Spleen (tissue), 11 donors: ENCODE results near the gene DBF4. TPM values are rescaled to one million over a fixed set of nuclear protein-coding genes. Genes with fewer than 3 reads are reported as not detected.

Experiments used
- DNase-seq: peaks from one replicate; pipeline ENCODE4 v3.0.0-alpha.2; 2020
- H3K27ac ChIP-seq, 8 donors: fragments of 200-600 bp; sonication (generic) in 7 of 8; 1 replicate in 4 of 8; 2 replicates in 4 of 8; pipeline versions ENCODE4 v1.5.0 to v1.8.0; 2016 to 2021; ENCODE audit warnings: inconsistent platforms in 4 of 8, mild to moderate bottlenecking in 4 of 8, moderate library complexity in 1 of 8
- H3K27me3 ChIP-seq, 7 donors: fragments of 200-600 bp; sonication (generic) in 6 of 7; replicated peaks in 1 of 7; 1 replicate in 4 of 7; 2 replicates in 3 of 7; pipeline versions ENCODE4 v1.5.0 to v1.8.0; 2016 to 2021; ENCODE audit warnings: inconsistent platforms in 3 of 7, mild to moderate bottlenecking in 1 of 7
- H3K36me3 ChIP-seq, 6 donors: fragments of 200-600 bp; sonication (generic) in 5 of 6; 1 replicate in 4 of 6; 2 replicates in 2 of 6; pipeline versions ENCODE4 v1.5.0 to v1.8.0; 2016 to 2021; ENCODE audit warnings: inconsistent platforms in 2 of 6
- H3K4me1 ChIP-seq, 6 donors: fragments of 200-600 bp; sonication (generic) in 5 of 6; 1 replicate in 3 of 6; 2 replicates in 3 of 6; pipeline versions ENCODE4 v1.5.0 to v1.8.0; 2016 to 2021; ENCODE audit warnings: inconsistent platforms in 3 of 6
- H3K4me3 ChIP-seq, 8 donors: fragments of 200-600 bp; sonication (generic) in 7 of 8; 1 replicate in 4 of 8; 2 replicates in 4 of 8; pipeline versions ENCODE4 v1.5.0 to v1.8.0; 2016 to 2021; ENCODE audit warnings: inconsistent platforms in 4 of 8, mild to moderate bottlenecking in 4 of 8, moderate library complexity in 2 of 8
- H3K9me3 ChIP-seq, 8 donors: fragments of 200-600 bp; sonication (generic) in 7 of 8; 1 replicate in 4 of 8; 2 replicates in 4 of 8; pipeline versions ENCODE4 v1.5.0 to v1.8.0; 2016 to 2021; ENCODE audit warnings: inconsistent platforms in 4 of 8
- POLR2A ChIP-seq, 3 donors: fragments of 450-650 bp; IDR thresholded peaks; one replicate each; pipeline ENCODE4 v1.5.1; 2017; ENCODE audit warnings: antibody characterized with exemption in 3 of 3, mild to moderate bottlenecking in 1 of 3
- POLR2AphosphoS5 ChIP-seq, 3 donors: sonication (generic); formaldehyde crosslinking; IDR thresholded peaks; one replicate each; pipeline ENCODE4 v1.5.1; 2017; ENCODE audit warnings: antibody characterized with exemption in 3 of 3
- WGBS, 5 donors: extraction: QIAGEN DNeasy Blood & Tissue Kit in 3 of 5; methylation state at CpG; one replicate each; pipeline versions ENCODE4 v1.1.5 to v1.1.7; 2013 to 2018; 5-methylcytosine and 5-hydroxymethylcytosine counted together
- intact Hi-C: fragments of 100-400 bp; cut with DNase I; formaldehyde crosslinking; loops from one replicate; pipeline ENCODE4 v1.15.0; 2023; ENCODE audit warnings: low total_unique reads
- polyA plus RNA-seq, 3 donors: library from polyadenylated mRNA; stranded (reverse); fragments of 200-250 nt; gene quantifications; one replicate each; pipeline ENCODE4 v1.2.1, GENCODE V29; 2013
- total RNA-seq, 7 donors: library from RNA; depleted of rRNA in 3 of 7; stranded (reverse); fragments of >200 nt in 3 of 7; fragmentation: NEBNext Ultra II Directional in 4 of 7; extraction: Animal tissue kit (Norgen Biotek cat#: 25700) in 4 of 7; gene quantifications; one replicate each; pipeline versions ENCODE4 v1.1.0 to v1.2.1, GENCODE V29; 2016 to 2021
- TF ChIP-seq, protein P1 (sequence below), 11 experiments: fragments of 200-600 bp in 7 of 11; fragments of 450-650 bp in 4 of 11; sonication (generic) in 4 of 11; IDR thresholded peaks in 8 of 11; conservative IDR thresholded peaks in 3 of 11; 1 replicate in 7 of 11; 2 replicates in 4 of 11; pipeline versions ENCODE4 v1.4.0 to v1.8.0; 2016 to 2021; ENCODE audit warnings: antibody characterized with exemption in 11 of 11, inconsistent platforms in 4 of 11, mild to moderate bottlenecking in 1 of 11
- donor health status: healthy with polysubstance abuse.
- donor health status: DM: no; HTN: no; CAD: no; lungs with moderate emphysema.
- donor health status: DM: no; HTN: no; CAD: no.
- donor health status: Bipolar disorder and iron deficiency.
- donor health status: healthy.
- donor health status: DM: no; HTN: no; CAD: no.
- donor health status: DM: yes; HTN: yes; CAD: no.

The DBF4 gene
- total and polyA plus RNA-seq, 10 donors = 8.8 to 26.8 (median 15.9) TPM

DNA sequence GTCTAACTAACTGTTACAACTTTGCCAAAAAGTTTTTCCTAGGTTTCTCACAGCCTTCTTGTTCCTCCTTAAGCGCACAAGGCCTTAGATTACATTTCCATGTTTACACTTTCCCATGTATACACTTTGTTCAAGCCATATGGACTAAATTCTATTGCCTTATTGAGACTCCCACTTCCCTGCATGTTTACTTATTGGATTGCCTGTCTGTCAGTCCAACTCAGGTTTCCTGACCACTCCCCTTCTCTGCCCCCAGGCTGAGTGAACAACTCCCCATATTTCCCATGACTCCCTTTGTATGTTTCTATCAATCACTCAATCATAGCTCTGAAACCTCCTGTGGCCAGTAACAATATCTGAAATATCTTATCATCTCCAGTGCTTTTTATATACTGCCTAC lies 43.2 kb upstream of the DBF4 start:
- no peak overlapping the region for H3K4me3 ChIP-seq
- DNase-seq = no peak
- peaks cover 0 to 66% (median 15%) of the 10 kb centered on the region in 6 donors for H3K36me3 ChIP-seq
- no peak for TF ChIP-seq POLR2AphosphoS5 (IDR thresholded peaks at IDR 0.05)
- TF ChIP-seq POLR2A (IDR thresholded peaks at IDR 0.05) = no peak
- TF ChIP-seq, protein P1, sequence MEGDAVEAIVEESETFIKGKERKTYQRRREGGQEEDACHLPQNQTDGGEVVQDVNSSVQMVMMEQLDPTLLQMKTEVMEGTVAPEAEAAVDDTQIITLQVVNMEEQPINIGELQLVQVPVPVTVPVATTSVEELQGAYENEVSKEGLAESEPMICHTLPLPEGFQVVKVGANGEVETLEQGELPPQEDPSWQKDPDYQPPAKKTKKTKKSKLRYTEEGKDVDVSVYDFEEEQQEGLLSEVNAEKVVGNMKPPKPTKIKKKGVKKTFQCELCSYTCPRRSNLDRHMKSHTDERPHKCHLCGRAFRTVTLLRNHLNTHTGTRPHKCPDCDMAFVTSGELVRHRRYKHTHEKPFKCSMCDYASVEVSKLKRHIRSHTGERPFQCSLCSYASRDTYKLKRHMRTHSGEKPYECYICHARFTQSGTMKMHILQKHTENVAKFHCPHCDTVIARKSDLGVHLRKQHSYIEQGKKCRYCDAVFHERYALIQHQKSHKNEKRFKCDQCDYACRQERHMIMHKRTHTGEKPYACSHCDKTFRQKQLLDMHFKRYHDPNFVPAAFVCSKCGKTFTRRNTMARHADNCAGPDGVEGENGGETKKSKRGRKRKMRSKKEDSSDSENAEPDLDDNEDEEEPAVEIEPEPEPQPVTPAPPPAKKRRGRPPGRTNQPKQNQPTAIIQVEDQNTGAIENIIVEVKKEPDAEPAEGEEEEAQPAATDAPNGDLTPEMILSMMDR (IDR thresholded peaks at IDR 0.05 in 8 of 11, conservative IDR thresholded peaks at IDR 0.05 in 3 of 11) = no peak
- intact Hi-C loops = no loop called here
- WGBS, 5 donors = 92 to 100% (median 96%) methylated on average over 1 of the region's 1 CpG
- H3K9me3 ChIP-seq = peaks cover 0 to 9% (median 8%) of the 10 kb centered on the region in 8 donors
- no peaks in the 10 kb centered on the region for H3K27me3 ChIP-seq
- no peaks in the 10 kb centered on the region for H3K4me1 ChIP-seq
- no peak overlapping the region for H3K27ac ChIP-seq

DNA sequence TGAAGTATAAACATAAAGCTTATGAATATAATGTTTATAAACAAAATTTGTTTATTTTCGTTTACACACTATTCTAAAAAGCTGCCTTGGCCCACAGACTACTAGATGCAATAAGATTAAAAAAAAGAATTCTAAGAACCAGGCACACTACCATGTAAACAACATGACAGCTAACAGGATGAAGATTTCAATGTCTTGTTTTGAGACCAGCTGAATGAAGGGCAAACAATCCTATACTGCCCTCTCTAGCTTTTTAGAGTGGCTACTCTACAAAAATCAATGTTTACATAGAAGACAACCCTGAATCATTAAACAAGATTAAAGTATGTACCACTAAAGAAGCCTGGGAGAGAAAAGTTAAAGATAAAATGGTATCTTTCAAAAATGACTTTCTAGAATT lies 38.7 kb upstream of the DBF4 start:
- Histone ChIP-seq H3K4me3 (no peak overlapping the region), H3K27ac (no peak overlapping the region), H3K27me3 (no peaks in the 10 kb centered on the region), H3K4me1 (no peaks in the 10 kb centered on the region), H3K36me3 (peaks cover 0 to 91% (median 13%) of the 10 kb centered on the region in 6 donors), H3K9me3 (no peaks in the 10 kb centered on the region)
- WGBS, 5 donors = 37 to 98% (median 56%) methylated on average over 1 of the region's 1 CpG
- intact Hi-C loops = no loop called here
- TF ChIP-seq, protein P1 (IDR thresholded peaks at IDR 0.05 in 8 of 11, conservative IDR thresholded peaks at IDR 0.05 in 3 of 11) = no peak
- TF ChIP-seq POLR2A (IDR thresholded peaks at IDR 0.05) = no peak
- TF ChIP-seq POLR2AphosphoS5 (IDR thresholded peaks at IDR 0.05) = no peak
- DNase-seq = no peak

DNA sequence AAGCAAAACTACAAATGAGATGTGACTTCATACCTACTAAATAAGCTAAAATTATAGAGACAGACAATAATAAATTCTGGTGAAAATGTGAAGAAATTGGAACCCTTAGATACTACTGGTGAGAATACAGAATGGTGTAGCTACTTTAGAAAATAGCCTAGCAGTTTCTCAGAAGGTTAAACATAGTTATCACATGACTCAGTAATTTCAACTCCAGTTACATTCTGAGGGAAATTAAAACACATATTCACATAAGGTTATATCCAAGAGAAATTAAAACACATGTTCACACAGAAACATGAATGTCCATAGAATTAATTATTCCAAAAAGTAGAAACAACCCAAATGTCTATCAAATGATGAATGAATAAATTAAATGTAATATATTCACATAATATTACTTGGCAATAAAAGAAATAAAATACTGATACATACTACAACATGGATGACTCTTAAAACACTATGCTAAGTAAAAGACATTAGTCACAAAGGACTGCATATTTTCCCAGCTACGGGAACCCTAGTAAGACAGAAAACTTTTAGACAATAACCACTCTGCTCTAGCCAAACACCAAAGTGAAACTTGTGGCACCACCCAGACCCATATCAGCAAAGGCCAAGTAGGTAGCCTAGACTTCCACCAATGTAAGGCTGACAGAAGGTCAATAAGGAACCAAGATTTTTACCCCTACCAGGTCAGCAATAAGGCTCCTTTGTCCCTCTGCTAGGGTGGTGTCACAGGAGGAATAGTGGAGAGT lies 25.3 kb upstream of the DBF4 start:
- no peak for DNase-seq
- Histone ChIP-seq H3K27ac (no peak overlapping the region), H3K9me3 (no peaks in the 10 kb centered on the region), H3K27me3 (no peaks in the 10 kb centered on the region), H3K4me3 (no peak overlapping the region), H3K36me3 (peaks cover 0 to 74% (median 13%) of the 10 kb centered on the region in 6 donors), H3K4me1 (peaks cover 0 to 32% (median 7%) of the 10 kb centered on the region in 6 donors)
- intact Hi-C loops = no loop called here
- TF ChIP-seq POLR2A (IDR thresholded peaks at IDR 0.05) (no peak), POLR2AphosphoS5 (IDR thresholded peaks at IDR 0.05) (no peak)
- TF ChIP-seq, protein P1 (IDR thresholded peaks at IDR 0.05 in 8 of 11, conservative IDR thresholded peaks at IDR 0.05 in 3 of 11) = no peak
- 87 to 100% (median 88%) methylated on average over 1 of the region's 1 CpG for WGBS, 5 donors

DNA sequence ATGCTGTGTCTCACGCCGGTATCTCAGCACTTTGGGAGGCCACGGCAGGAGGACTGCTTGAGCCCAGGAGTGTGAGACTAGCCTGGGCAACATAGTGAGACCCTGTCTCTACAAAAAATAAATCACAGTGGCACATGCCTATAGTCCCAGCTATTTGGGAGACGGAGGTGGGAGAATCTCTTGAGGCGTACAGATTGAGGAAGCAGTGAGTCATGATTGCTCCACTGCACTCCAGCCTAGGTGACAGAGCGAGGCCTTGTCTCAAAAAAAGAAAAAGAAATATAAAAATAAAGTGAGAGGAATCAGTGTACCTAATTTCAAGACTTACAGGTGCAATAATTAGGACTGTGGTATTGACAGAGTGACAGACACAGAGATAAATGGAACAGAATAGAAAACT lies 24.0 kb upstream of the DBF4 start:
- Histone ChIP-seq H3K4me3 (no peak overlapping the region), H3K4me1 (peaks cover 0 to 32% (median 7%) of the 10 kb centered on the region in 6 donors), H3K9me3 (no peaks in the 10 kb centered on the region), H3K27me3 (no peaks in the 10 kb centered on the region), H3K27ac (peak overlapping the region in 2 of 8 donors; percentile 37 to 48), H3K36me3 (peaks cover 0 to 74% (median 10%) of the 10 kb centered on the region in 6 donors)
- intact Hi-C loops = no loop called here
- DNase-seq = no peak
- TF ChIP-seq POLR2A (IDR thresholded peaks at IDR 0.05) (no peak), POLR2AphosphoS5 (IDR thresholded peaks at IDR 0.05) (no peak)
- TF ChIP-seq, protein P1 (IDR thresholded peaks at IDR 0.05 in 8 of 11, conservative IDR thresholded peaks at IDR 0.05 in 3 of 11) = no peak
- WGBS, 5 donors = 73 to 84% (median 82%) methylated on average over 6 of the region's 6 CpGs
